T-helper 2 cell treated with Interferon-gamma antibody and Interleukin-4, amounts not matched to agents 100 ng/mL and 5 ng/mL, for 36 hours (primary cell): Measurements from ENCODE around the gene LEPR. TPM values are rescaled to one million over a fixed set of nuclear protein-coding genes. Genes with fewer than 3 reads are reported as not detected.

ENCODE experiments used
- total RNA-seq: library from RNA; stranded (reverse); gene quantifications from 2 replicates; pipeline ENCODE4 v1.2.3, GENCODE V29; 2022

The LEPR gene
- total RNA-seq, 1 donor from 2014 or later = 2.0 TPM

Other genes with a start within 250 kb of the LEPR start
- 1.8 and 2.8 TPM in 2 replicates for gene DNAJC6, start 111.1 kb upstream of the LEPR start, total RNA-seq
- gene LEPROT, start within 50 bp of the LEPR start, total RNA-seq = 18.1 and 21.8 TPM in 2 replicates